ENCODE data around the gene PLCB4.

Gene PLCB4

DNA sequence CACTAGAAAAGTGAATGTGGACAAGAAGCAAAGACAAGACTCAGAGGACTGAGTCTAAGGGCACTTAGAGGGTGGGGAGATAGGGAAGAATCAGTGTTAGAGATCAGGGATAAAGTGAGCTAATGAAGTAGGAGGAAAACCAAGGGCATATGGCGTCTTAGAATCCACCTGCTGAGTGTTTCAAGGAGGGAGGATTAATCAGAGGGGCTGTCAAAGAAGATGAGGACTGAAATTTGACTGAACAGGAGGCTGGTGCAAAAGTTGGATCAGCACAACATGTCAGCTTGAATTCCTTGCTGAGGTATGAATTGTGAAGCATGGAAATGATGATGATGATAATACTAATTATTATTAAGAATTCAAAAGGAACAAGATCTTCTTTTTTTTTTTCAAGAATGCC is 39.4 kb downstream of the PLCB4 start:
- DNase-seq (ENCODE audit: low read depth): no peak
- TF ChIP-seq, protein P1, sequence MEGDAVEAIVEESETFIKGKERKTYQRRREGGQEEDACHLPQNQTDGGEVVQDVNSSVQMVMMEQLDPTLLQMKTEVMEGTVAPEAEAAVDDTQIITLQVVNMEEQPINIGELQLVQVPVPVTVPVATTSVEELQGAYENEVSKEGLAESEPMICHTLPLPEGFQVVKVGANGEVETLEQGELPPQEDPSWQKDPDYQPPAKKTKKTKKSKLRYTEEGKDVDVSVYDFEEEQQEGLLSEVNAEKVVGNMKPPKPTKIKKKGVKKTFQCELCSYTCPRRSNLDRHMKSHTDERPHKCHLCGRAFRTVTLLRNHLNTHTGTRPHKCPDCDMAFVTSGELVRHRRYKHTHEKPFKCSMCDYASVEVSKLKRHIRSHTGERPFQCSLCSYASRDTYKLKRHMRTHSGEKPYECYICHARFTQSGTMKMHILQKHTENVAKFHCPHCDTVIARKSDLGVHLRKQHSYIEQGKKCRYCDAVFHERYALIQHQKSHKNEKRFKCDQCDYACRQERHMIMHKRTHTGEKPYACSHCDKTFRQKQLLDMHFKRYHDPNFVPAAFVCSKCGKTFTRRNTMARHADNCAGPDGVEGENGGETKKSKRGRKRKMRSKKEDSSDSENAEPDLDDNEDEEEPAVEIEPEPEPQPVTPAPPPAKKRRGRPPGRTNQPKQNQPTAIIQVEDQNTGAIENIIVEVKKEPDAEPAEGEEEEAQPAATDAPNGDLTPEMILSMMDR (IDR thresholded peaks at IDR 0.05; ENCODE audit: low read depth, low read length, missing control alignments): no peak
- in situ Hi-C loops (cut with HindIII; ENCODE audit: low sequenced_read_pairs): no loop called here
- no peak overlapping the region for H3K4me3 ChIP-seq (ENCODE audit: low read depth, low read length)

DNA sequence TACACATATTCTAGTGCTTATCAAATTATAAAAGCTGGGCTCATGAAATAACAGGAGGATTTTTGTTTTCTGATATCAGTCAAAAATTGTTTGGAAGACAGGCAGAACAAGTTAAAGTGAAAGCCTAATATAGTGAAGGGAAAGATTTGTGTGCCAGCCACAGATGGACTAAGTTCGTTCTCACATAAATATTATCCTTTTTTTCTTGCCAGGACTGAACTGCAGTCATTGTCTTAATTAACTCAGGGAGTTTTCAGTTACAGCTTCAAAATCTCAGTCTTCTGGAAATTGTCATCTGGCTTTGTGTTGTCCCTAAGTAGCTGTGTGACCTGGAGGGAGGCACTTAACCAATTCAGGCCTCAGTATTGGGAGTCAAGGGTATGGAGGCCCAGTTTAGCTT is 40.7 kb downstream of the PLCB4 start:
- no peak for DNase-seq (ENCODE audit: low read depth)
- TF ChIP-seq, protein P1 (IDR thresholded peaks at IDR 0.05; ENCODE audit: low read depth, low read length, missing control alignments): no peak
- in situ Hi-C loops (cut with HindIII; ENCODE audit: low sequenced_read_pairs): no loop called here
- H3K4me3 ChIP-seq (ENCODE audit: low read depth, low read length): no peak overlapping the region

DNA sequence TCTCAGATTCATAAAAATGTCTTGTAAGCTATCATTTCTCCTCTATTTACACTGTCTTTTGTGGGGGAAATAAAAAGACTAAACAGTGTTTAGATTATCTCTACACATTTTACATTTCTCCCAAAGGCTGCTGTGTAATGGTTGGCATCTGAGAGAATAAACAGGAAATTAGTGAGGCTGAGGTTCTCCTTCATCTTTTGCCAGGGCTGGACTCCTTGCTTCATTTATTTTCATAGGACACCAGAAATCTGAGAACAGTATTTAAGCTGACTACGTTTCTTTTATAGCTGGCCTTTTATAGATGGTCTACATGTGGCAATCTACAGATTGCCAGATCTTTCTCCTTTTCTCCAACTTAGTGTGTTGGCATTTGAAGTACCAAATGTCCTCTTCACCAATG is 41.5 kb downstream of the PLCB4 start:
- peak; percentile 34 for DNase-seq (ENCODE audit: low read depth)
- no peak overlapping the region for H3K4me3 ChIP-seq (ENCODE audit: low read depth, low read length)
- in situ Hi-C loops (cut with HindIII; ENCODE audit: low sequenced_read_pairs): no loop called here
- TF ChIP-seq, protein P1 (IDR thresholded peaks at IDR 0.05; ENCODE audit: low read depth, low read length, missing control alignments): no peak

DNA sequence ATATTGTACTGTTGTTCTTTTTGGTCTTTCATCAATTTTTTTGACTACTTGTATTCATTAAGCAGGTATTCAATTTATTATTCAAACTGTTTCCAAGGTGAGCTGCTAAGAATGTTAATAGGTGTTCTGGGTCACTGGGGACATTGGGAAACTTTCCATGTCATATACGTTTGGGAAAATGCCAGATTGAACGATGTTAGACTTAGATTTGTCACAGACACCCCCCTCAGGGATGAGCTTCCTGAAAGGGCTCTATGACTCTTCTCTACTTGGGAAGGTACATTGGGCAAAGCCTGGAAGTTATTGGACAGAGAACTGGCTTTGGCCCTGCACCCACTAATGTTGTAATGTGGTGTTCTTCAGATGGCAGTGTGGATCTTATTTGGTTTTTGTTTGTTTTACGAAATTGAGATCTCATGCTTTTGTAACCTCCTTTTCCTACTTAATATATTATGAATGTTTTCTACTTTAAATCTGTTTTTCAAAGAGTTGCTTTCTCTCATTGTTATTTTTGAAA is 42.1 kb downstream of the PLCB4 start:
- H3K4me3 ChIP-seq (ENCODE audit: low read depth, low read length): no peak overlapping the region
- DNase-seq (ENCODE audit: low read depth): no peak
- in situ Hi-C loops (cut with HindIII; ENCODE audit: low sequenced_read_pairs): no loop called here
- TF ChIP-seq, protein P1 (IDR thresholded peaks at IDR 0.05; ENCODE audit: low read depth, low read length, missing control alignments): no peak

DNA sequence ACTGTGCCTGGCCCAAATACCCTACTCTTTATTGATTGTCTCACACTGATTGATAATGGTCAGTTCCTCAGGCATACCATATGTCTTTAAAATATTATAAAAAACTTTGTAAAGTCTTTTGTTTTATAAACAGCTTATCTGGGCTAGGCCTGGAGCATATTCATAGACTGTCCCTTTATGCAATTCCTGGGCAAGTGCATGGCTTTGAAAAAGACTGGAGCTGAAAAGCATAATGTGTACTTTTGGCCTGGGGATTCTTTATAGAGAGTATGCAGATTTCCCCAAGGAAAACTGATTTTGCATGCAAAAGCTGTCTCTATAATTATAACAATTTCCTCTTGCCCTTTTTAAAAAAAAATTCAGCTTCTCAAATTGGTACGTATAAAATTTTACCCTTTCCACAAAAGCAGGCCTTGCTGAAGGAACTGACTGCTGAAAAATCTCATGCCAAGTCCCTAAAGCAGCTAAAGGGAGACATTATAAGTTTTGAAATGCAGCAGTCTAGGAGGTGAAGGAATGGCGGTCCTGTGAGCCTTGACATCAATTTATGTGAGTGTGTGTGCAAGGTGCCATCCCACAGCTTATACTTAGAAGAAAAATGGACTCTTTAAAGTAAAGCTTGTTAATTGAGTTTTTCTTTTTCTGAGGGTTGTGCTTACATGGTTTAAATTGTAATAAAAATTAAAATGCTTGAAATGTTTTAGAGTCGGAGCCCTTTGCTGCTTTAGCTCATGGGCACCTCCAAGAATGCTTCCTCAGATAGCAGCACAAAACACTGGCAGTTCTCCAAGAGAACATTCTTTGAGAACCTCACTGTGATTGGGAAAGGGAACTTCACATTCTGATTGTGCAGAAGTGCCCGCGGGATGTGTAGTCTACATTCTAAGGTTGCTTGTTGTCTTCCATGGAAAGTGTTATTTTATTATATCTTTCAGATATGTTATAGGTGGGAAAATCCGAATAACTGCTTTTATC is 43.9 kb downstream of the PLCB4 start:
- TF ChIP-seq, protein P1 (IDR thresholded peaks at IDR 0.05; ENCODE audit: low read depth, low read length, missing control alignments): no peak
- no peak overlapping the region for H3K4me3 ChIP-seq (ENCODE audit: low read depth, low read length)
- in situ Hi-C loops (cut with HindIII; ENCODE audit: low sequenced_read_pairs): no loop called here
- DNase-seq (ENCODE audit: low read depth): peak; percentile 55

DNA sequence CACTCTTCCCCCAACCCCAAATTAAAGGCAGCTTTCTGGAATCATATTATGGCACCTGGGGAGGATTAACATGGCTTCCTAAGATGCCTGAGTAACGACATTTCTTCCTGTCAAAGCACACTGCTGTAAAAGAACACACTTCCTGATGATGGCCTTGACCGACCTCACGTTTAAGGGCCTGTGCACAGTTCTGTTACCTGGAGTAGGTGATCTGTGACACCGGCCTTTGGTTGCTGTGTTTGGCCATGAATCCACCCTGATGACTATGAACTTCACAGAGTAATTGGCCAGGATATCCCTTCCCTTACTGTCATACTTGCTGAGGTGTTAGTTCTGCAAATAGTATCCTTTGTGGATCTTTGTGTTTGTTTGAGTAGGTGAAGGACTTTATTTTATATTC is 45.8 kb downstream of the PLCB4 start:
- no peak for DNase-seq (ENCODE audit: low read depth)
- in situ Hi-C loops (cut with HindIII; ENCODE audit: low sequenced_read_pairs): no loop called here
- TF ChIP-seq, protein P1 (IDR thresholded peaks at IDR 0.05; ENCODE audit: low read depth, low read length, missing control alignments): no peak
- H3K4me3 ChIP-seq (ENCODE audit: low read depth, low read length): no peak overlapping the region

Data from astrocyte of the cerebellum (primary cell).